H1 (cell line): ENCODE measurements around the gene TVP23A. TPM values are rescaled to one million over a fixed set of nuclear protein-coding genes. Genes with fewer than 3 reads are reported as not detected.

ENCODE experiments used
- CEBPB ChIP-seq: IDR thresholded peaks from 2 replicates; pipeline ENCODE4 v1.6.1; 2012; ENCODE audit warnings: low read depth, low read length
- FOSL1 ChIP-seq: IDR thresholded peaks from 2 replicates; pipeline ENCODE4 v1.6.1; 2011; ENCODE audit warnings: mild to moderate bottlenecking, low read depth, low read length, moderate library complexity; ENCODE audit not compliant: insufficient read depth
- GTF2F1 ChIP-seq: IDR thresholded peaks from 2 replicates; pipeline ENCODE4 v1.6.1; 2012; ENCODE audit warnings: low read depth, low read length, improper control_type of control experiment, borderline replicate concordance
- NANOG ChIP-seq: IDR thresholded peaks from 2 replicates; pipeline ENCODE4 v1.6.1; 2011; ENCODE audit warnings: low read length, low read depth, mild to moderate bottlenecking, inconsistent platforms; ENCODE audit not compliant: insufficient read depth, poor library complexity, severe bottlenecking
- SP4 ChIP-seq: IDR thresholded peaks from 2 replicates; pipeline ENCODE4 v1.6.1; 2012; ENCODE audit warnings: low read length, inconsistent platforms
- SRF ChIP-seq: IDR thresholded peaks from 2 replicates; pipeline ENCODE4 v1.6.1; 2011; ENCODE audit warnings: mild to moderate bottlenecking, low read depth, low read length, moderate library complexity
- TAF1 ChIP-seq: IDR thresholded peaks from 2 replicates; pipeline ENCODE4 v1.6.1; 2011; ENCODE audit warnings: mild to moderate bottlenecking, low read depth, low read length
- YY1 ChIP-seq: IDR thresholded peaks from 2 replicates; pipeline ENCODE4 v1.6.1; 2011; ENCODE audit warnings: low read depth, mild to moderate bottlenecking, low read length
- polyA plus RNA-seq, 7 experiments: library from polyadenylated mRNA; depleted of rRNA in 3 of 7; stranded (reverse) in 5 of 7; unstranded in 2 of 7; fragments of >200 nt in 5 of 7; fragments of 200-250 nt in 2 of 7; gene quantifications; 1 replicate in 5 of 7; 2 replicates in 1 of 7; 4 replicates in 1 of 7; pipeline versions ENCODE4 v1.2.1 to v1.2.3, GENCODE V29; 2011 to 2013; ENCODE audit warnings: missing spikeins in 2 of 7, mixed read lengths in 2 of 7
- total RNA-seq: library from RNA; stranded (reverse); fragmentation: NEBNext Ultra II Directional; extraction: Animal tissue kit (Norgen Biotek cat#: 25700); gene quantifications from 2 replicates; pipeline ENCODE4 v1.2.1, GENCODE V29; 2021

TVP23A gene
- total and polyA plus RNA-seq, 2 of the 8 experiments (the other 6 are each of a cell fraction or from before 2014, with no cell fraction given) = 2.2 to 3.1 TPM

DNA sequence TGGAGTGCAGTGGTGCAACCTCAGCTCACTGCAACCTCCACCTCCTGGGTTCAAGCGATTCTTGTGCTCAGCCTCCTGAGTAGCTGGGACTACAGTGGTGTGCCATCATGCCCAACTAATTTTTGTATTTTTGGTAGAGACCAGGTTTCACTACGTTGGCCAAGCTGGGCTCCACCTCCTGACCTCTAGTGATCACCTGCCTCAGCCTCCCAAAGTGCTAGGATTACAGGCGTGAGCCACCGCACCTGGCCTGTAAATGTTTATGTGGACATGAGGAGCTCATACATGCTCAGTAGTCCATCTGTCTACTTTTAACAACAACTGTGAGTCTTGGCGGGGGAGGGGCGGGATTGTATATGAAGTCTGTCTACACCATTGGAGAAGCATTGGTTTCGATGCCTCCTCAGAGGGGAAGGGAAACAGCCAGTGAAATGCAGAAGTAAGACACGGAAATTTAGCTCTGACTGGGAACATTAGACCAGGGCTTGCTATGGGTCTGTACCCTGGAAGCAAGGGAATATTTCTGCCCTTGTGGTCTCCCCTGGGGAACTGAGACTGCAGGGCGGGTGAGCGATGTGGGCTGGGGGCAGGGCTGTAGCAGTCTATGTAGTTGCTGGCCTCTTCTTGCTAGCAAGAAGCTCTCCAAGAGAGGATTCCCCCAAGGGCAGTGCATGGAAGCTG lies 65.6 kb downstream of the TVP23A start (continued):
- no peak for TF ChIP-seq SRF
- TF ChIP-seq NANOG = no peak
- no peak for TF ChIP-seq GTF2F1
- TF ChIP-seq SP4 = no peak
- no peak for TF ChIP-seq FOSL1
- no peak for TF ChIP-seq YY1
- no peak for TF ChIP-seq TAF1
- TF ChIP-seq CEBPB = no peak
